Lower lobe of right lung (tissue), 2 donors: Measurements from ENCODE around the gene ZNF443. TPM values are rescaled to one million over a fixed set of nuclear protein-coding genes. Genes with fewer than 3 reads are reported as not detected.
"Not testable (repeated sequence)": the region's sequence is repeated elsewhere in the genome, so short reads cannot be mapped to it uniquely, and the experiment has no call there.

Source experiments
- ATAC-seq, 2 donors: fragments of 200-7000 bp; cut with Tn5 transposase; one replicate each; pipeline ENCODE4 v1.9.1; 2020 to 2022; ENCODE audit warnings: mild to moderate bottlenecking in 2 of 2, moderate library complexity in 2 of 2
- DNase-seq: peaks from one replicate; pipeline ENCODE4 v3.0.0-alpha.2; 2020
- H3K27ac ChIP-seq: fragments of 200-600 bp; one replicate; pipeline ENCODE4 v1.8.0; 2022
- H3K27me3 ChIP-seq: fragments of 200-600 bp; one replicate; pipeline ENCODE4 v1.8.0; 2022; ENCODE audit warnings: low read depth
- H3K36me3 ChIP-seq: fragments of 200-600 bp; one replicate; pipeline ENCODE4 v1.8.0; 2022; ENCODE audit warnings: mild to moderate bottlenecking
- H3K4me1 ChIP-seq: fragments of 200-600 bp; one replicate; pipeline ENCODE4 v1.8.0; 2022
- H3K4me3 ChIP-seq: fragments of 200-600 bp; one replicate; pipeline ENCODE4 v1.8.0; 2022; ENCODE audit warnings: mild to moderate bottlenecking
- H3K9me3 ChIP-seq: fragments of 200-600 bp; one replicate; pipeline ENCODE4 v1.8.0; 2022
- intact Hi-C: fragments of 100-400 bp; cut with DNase I; formaldehyde crosslinking; loops from one replicate; pipeline ENCODE4 v1.11.0; 2022
- total RNA-seq: library from RNA; stranded (reverse); fragmentation: NEBNext Ultra II Directional; extraction: Animal tissue kit (Norgen Biotek cat#: 25700); gene quantifications from one replicate; pipeline ENCODE4 v1.2.1, GENCODE V29; 2021
- TF ChIP-seq, protein P1 (sequence below): fragments of 200-600 bp; IDR thresholded peaks from one replicate; pipeline ENCODE4 v1.8.0; 2022; ENCODE audit warnings: antibody characterized with exemption, mild to moderate bottlenecking
- donor health status: DM: no; HTN: yes; CAD: no; lungs with severe emphysema.

Gene ZNF443
- total RNA-seq, 1 donor from 2014 or later = 3.3 TPM

DNA sequence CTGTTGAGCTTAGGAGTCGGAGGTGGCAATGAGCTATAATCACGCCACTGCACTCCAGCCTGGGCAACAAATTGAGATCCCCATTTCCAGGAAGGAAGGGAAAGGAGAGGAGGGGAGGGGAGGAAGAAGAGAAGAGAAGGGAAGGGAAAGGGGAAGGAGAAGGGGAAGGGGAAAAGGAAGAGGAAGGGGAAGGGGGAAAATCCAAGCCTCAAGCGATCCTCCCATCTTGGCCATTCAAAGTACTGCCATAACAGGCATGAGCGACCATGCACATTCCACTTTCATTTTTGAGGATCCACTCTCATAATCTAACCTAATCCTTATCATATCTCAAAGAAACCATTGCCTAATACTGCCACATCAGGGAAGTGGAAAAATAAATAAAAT lies 14.9 kb downstream of the ZNF443 start:
- Histone ChIP-seq H3K4me1 (no peaks in the 10 kb centered on the region), H3K27ac (no peak overlapping the region), H3K27me3 (no peaks in the 10 kb centered on the region), H3K9me3 (peaks cover 1% of the 10 kb centered on the region), H3K36me3 (peaks cover 7% of the 10 kb centered on the region), H3K4me3 (no peak overlapping the region)
- ATAC-seq (no peak), DNase-seq (no peak)
- TF ChIP-seq, protein P1, sequence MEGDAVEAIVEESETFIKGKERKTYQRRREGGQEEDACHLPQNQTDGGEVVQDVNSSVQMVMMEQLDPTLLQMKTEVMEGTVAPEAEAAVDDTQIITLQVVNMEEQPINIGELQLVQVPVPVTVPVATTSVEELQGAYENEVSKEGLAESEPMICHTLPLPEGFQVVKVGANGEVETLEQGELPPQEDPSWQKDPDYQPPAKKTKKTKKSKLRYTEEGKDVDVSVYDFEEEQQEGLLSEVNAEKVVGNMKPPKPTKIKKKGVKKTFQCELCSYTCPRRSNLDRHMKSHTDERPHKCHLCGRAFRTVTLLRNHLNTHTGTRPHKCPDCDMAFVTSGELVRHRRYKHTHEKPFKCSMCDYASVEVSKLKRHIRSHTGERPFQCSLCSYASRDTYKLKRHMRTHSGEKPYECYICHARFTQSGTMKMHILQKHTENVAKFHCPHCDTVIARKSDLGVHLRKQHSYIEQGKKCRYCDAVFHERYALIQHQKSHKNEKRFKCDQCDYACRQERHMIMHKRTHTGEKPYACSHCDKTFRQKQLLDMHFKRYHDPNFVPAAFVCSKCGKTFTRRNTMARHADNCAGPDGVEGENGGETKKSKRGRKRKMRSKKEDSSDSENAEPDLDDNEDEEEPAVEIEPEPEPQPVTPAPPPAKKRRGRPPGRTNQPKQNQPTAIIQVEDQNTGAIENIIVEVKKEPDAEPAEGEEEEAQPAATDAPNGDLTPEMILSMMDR = no peak
- intact Hi-C loops = no loop called here

GRCh38 chr19:12425236-12425887 lies 15.5 kb downstream of the ZNF443 start:
- peaks cover 2% of the 10 kb centered on the region for H3K36me3 ChIP-seq
- DNase-seq (no peak), ATAC-seq (peak in 1 of 2 donors; percentile 56)
- no peaks in the 10 kb centered on the region for H3K4me1 ChIP-seq
- H3K27me3 ChIP-seq = no peaks in the 10 kb centered on the region
- H3K4me3 ChIP-seq = no peak overlapping the region
- no peak overlapping the region for H3K27ac ChIP-seq
- no peaks in the 10 kb centered on the region for H3K9me3 ChIP-seq
- intact Hi-C loops = no loop called here
- TF ChIP-seq, protein P1 = no peak

GRCh38 chr19:12417273-12417672 lies 23.5 kb downstream of the ZNF443 start:
- intact Hi-C loops, DNase-seq, H3K27ac ChIP-seq, H3K4me3 ChIP-seq, ATAC-seq, H3K27me3 ChIP-seq, H3K4me1 ChIP-seq, H3K9me3 ChIP-seq, H3K36me3 ChIP-seq: not testable (repeated sequence)

- DNase-seq (no peak), ATAC-seq (no peak)
- TF ChIP-seq, protein P1 = no peak
- no peaks in the 10 kb centered on the region for H3K36me3 ChIP-seq
- H3K9me3 ChIP-seq = peaks cover 7% of the 10 kb centered on the region
- intact Hi-C loops = no loop called here
- H3K4me3 ChIP-seq = no peak overlapping the region
- no peaks in the 10 kb centered on the region for H3K27me3 ChIP-seq
- no peaks in the 10 kb centered on the region for H3K4me1 ChIP-seq
- no peak overlapping the region for H3K27ac ChIP-seq
Observed at GRCh38 chr19:12411893-12412292, 28.9 kb downstream of the ZNF443 start.

GRCh38 chr19:12400633-12401502 lies 40.0 kb downstream of the ZNF443 start, which contains the start of gene ZNF799:
ZNF799 (minus strand) TSS chr19:12401271; CDS start chr19:12401070, 201 bp downstream.
- Histone ChIP-seq H3K4me1 (peaks cover 7% of the 10 kb centered on the region), H3K4me3 (peak within 1 kb of the TSS; percentile 84), H3K27me3 (no peaks in the 10 kb centered on the region), H3K9me3 (no peaks in the 10 kb centered on the region), H3K36me3 (no peaks in the 10 kb centered on the region), H3K27ac (peak within 1 kb of the TSS; percentile 88)
- intact Hi-C loops = no loop called here
- TF ChIP-seq, protein P1 = no peak
- ATAC-seq (peak; percentile 98 to 99), DNase-seq (peak; percentile 99)

GRCh38 chr19:12399901-12400632 lies 40.8 kb downstream of the ZNF443 start:
- DNase-seq (peak; percentile 64), ATAC-seq (peak; percentile 78 to 85)
- Histone ChIP-seq H3K27ac (peak overlapping the region; percentile 88), H3K4me3 (peak overlapping the region; percentile 84)
- H3K9me3 ChIP-seq, H3K27me3 ChIP-seq, H3K4me1 ChIP-seq, intact Hi-C loops, H3K36me3 ChIP-seq: not testable (repeated sequence)

DNA sequence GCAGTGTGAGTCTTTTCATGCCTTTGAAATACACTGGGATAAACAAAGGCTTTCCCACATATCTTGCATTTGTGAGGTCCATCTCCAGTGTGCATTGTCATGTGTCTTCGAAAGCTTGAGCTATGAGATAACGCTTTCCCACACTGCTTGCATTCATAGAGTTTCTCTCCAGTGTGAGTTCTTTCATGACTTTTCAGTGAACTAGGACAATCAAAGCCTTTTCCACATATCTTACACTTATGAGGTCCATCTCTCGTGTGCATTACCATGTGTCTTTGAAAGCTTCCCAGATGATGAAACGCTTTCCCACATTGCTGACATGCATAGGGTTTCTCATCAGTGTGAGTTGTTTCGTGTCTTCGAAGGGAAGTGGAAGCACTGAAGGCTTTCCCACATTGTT lies 49.7 kb downstream of the ZNF443 start:
- H3K27me3 ChIP-seq, H3K4me3 ChIP-seq, H3K27ac ChIP-seq, DNase-seq, H3K4me1 ChIP-seq, intact Hi-C loops, ATAC-seq: not testable (repeated sequence)
- peaks cover 16% of the 10 kb centered on the region for H3K9me3 ChIP-seq
- H3K36me3 ChIP-seq = peaks cover 32% of the 10 kb centered on the region

DNA sequence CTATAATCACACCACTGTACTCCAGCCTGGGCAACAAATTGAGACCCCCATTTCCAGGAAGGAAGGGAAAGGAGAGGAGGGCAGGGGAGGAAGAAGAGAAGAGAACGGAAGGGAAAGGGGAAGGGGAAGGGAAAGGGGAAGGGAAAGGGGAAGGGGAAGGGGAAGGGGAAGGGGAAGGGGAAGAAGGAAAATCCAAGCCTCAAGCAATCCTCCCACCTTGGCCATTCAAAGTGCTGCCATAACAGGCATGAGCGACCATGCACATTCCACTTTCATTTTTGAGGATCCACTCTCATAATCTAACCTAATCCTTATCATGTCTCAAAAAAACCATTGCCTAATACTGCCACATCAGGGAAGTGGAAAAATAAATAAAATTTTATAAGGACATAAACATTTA lies 54.5 kb downstream of the ZNF443 start:
- Histone ChIP-seq H3K36me3 (peaks cover 26% of the 10 kb centered on the region), H3K9me3 (peaks cover 16% of the 10 kb centered on the region)
- intact Hi-C loops, DNase-seq, ATAC-seq, H3K4me1 ChIP-seq, H3K27ac ChIP-seq, H3K27me3 ChIP-seq, H3K4me3 ChIP-seq: not testable (repeated sequence)
